ENCODE data around the gene USP9X.
A peak's percentile ranks its signal among the peaks of the same experiment; 100 is the strongest.

Gene USP9X

GRCh38 chrX:41250867-41251266, 165.6 kb downstream of the USP9X start:
- no peak overlapping the region for H2AFZ ChIP-seq (ENCODE audit: low read depth, low read length)
- H3K27me3 ChIP-seq (ENCODE audit: low read depth, low read length), result no peaks in the 10 kb centered on the region
- no peaks in the 10 kb centered on the region for H3K9me3 ChIP-seq (ENCODE audit: insufficient read depth, low read length)
- H3K4me3 ChIP-seq (ENCODE audit: low read length), result no peak overlapping the region
- H3K27ac ChIP-seq (ENCODE audit: low read length), result no peak overlapping the region
- no peaks in the 10 kb centered on the region for H3K36me3 ChIP-seq (replicated peaks; ENCODE audit: low read depth, low read length)
- H3K4me1 ChIP-seq (ENCODE audit: low read length), result peaks cover 8% of the 10 kb centered on the region
- no peak overlapping the region for H3K9ac ChIP-seq (ENCODE audit: low read length)
- TF ChIP-seq EZH2phosphoT487 (IDR thresholded peaks at IDR 0.05; ENCODE audit: low read depth) (no peak), CTCF (IDR thresholded peaks at IDR 0.05; ENCODE audit: low read depth, low read length) (no peak)
- H3K4me2 ChIP-seq (ENCODE audit: low read length), result no peak overlapping the region
- no peaks in the 10 kb centered on the region for H4K20me1 ChIP-seq (ENCODE audit: insufficient read depth, low read length)
- H3K79me2 ChIP-seq (ENCODE audit: low read length), result no peaks in the 10 kb centered on the region

- TF ChIP-seq CTCF (IDR thresholded peaks at IDR 0.05; ENCODE audit: low read depth, low read length), result no peak
- TF ChIP-seq EZH2phosphoT487 (IDR thresholded peaks at IDR 0.05; ENCODE audit: low read depth), result no peak
- H3K9ac ChIP-seq (ENCODE audit: low read length), result no peak overlapping the region
- H3K27me3 ChIP-seq (ENCODE audit: low read depth, low read length), result no peaks in the 10 kb centered on the region
- H3K36me3 ChIP-seq (replicated peaks; ENCODE audit: low read depth, low read length), result no peaks in the 10 kb centered on the region
- H2AFZ ChIP-seq (ENCODE audit: low read depth, low read length), result peak overlapping the region; percentile 59; the same call in 1 of the 2 replicates
- peak overlapping the region; percentile 62 for H3K4me3 ChIP-seq (ENCODE audit: low read length)
- H3K4me2 ChIP-seq (ENCODE audit: low read length), result peak overlapping the region; percentile 80
- no peaks in the 10 kb centered on the region for H4K20me1 ChIP-seq (ENCODE audit: insufficient read depth, low read length)
- peaks cover 13% of the 10 kb centered on the region for H3K4me1 ChIP-seq (ENCODE audit: low read length)
- peak overlapping the region; percentile 27; the same call in 1 of the 2 replicates for H3K27ac ChIP-seq (ENCODE audit: low read length)
- no peaks in the 10 kb centered on the region for H3K79me2 ChIP-seq (ENCODE audit: low read length)
- no peaks in the 10 kb centered on the region for H3K9me3 ChIP-seq (ENCODE audit: insufficient read depth, low read length)
These were observed 172.6 kb downstream of the USP9X start for GRCh38 chrX:41257801-41258200.

GRCh38 chrX:41258226-41258625, 173.0 kb downstream of the USP9X start:
- TF ChIP-seq CTCF (IDR thresholded peaks at IDR 0.05; ENCODE audit: low read depth, low read length) (no peak), EZH2phosphoT487 (IDR thresholded peaks at IDR 0.05; ENCODE audit: low read depth) (no peak)
- Histone ChIP-seq H2AFZ (ENCODE audit: low read depth, low read length) (peak overlapping the region; percentile 59; the same call in 1 of the 2 replicates), H3K4me1 (ENCODE audit: low read length) (peaks cover 11% of the 10 kb centered on the region)

GRCh38 chrX:41258871-41259270, 173.6 kb downstream of the USP9X start:
- Histone ChIP-seq H2AFZ (ENCODE audit: low read depth, low read length) (no peak overlapping the region), H3K9ac (ENCODE audit: low read length) (no peak overlapping the region), H4K20me1 (ENCODE audit: insufficient read depth, low read length) (no peaks in the 10 kb centered on the region), H3K27ac (ENCODE audit: low read length) (no peak overlapping the region), H3K27me3 (ENCODE audit: low read depth, low read length) (no peaks in the 10 kb centered on the region), H3K4me3 (ENCODE audit: low read length) (no peak overlapping the region), H3K4me1 (ENCODE audit: low read length) (peaks cover 11% of the 10 kb centered on the region), H3K36me3 (replicated peaks; ENCODE audit: low read depth, low read length) (no peaks in the 10 kb centered on the region), H3K9me3 (ENCODE audit: insufficient read depth, low read length) (no peaks in the 10 kb centered on the region), H3K79me2 (ENCODE audit: low read length) (no peaks in the 10 kb centered on the region), H3K4me2 (ENCODE audit: low read length) (no peak overlapping the region)
- no peak for TF ChIP-seq CTCF (IDR thresholded peaks at IDR 0.05; ENCODE audit: low read depth, low read length)
- no peak for TF ChIP-seq EZH2phosphoT487 (IDR thresholded peaks at IDR 0.05; ENCODE audit: low read depth)

More at GRCh38 chrX:41258226-41258625, 173.0 kb downstream of the USP9X start:
- no peaks in the 10 kb centered on the region for H3K9me3 ChIP-seq (ENCODE audit: insufficient read depth, low read length)
- peak overlapping the region; percentile 27; the same call in 1 of the 2 replicates for H3K27ac ChIP-seq (ENCODE audit: low read length)
- no peak overlapping the region for H3K9ac ChIP-seq (ENCODE audit: low read length)
- H4K20me1 ChIP-seq (ENCODE audit: insufficient read depth, low read length), result no peaks in the 10 kb centered on the region
- H3K27me3 ChIP-seq (ENCODE audit: low read depth, low read length), result no peaks in the 10 kb centered on the region
- H3K79me2 ChIP-seq (ENCODE audit: low read length), result no peaks in the 10 kb centered on the region
- H3K36me3 ChIP-seq (replicated peaks; ENCODE audit: low read depth, low read length), result no peaks in the 10 kb centered on the region
- H3K4me2 ChIP-seq (ENCODE audit: low read length), result peak overlapping the region; percentile 80
- H3K4me3 ChIP-seq (ENCODE audit: low read length), result peak overlapping the region; percentile 62
